Astrocyte (in vitro differentiated cells and primary cell): Measurements from ENCODE around the gene GM2A. TPM values are rescaled to one million over a fixed set of nuclear protein-coding genes. Genes with fewer than 3 reads are reported as not detected.

Experiments
- DNase-seq: peaks from one replicate; pipeline ENCODE4 v3.0.0-alpha.2; 2010; ENCODE audit warnings: low read depth
- FAIRE-seq: peaks from 2 replicates; lab custom pipeline; 2011; peaks lifted over from hg19 to GRCh38; lab: Jason Lieb, UNC
- H2AFZ ChIP-seq: 2 replicates; pipeline ENCODE4 v1.6.0; 2012; ENCODE audit warnings: low read depth, low read length, inconsistent platforms
- H3K27ac ChIP-seq: 2 replicates; pipeline ENCODE4 v1.5.1; 2011; ENCODE audit warnings: low read depth, low read length, inconsistent platforms
- H3K27me3 ChIP-seq: 2 replicates; pipeline ENCODE4 v1.6.0; 2011; ENCODE audit warnings: low read length, inconsistent platforms; ENCODE audit not compliant: insufficient read depth
- H3K36me3 ChIP-seq: 2 replicates; pipeline ENCODE4 v1.5.1; 2011; ENCODE audit warnings: low read length, inconsistent platforms; ENCODE audit not compliant: insufficient read depth
- H3K4me1 ChIP-seq: 2 replicates; pipeline ENCODE4 v1.5.1; 2011; ENCODE audit warnings: low read length, inconsistent platforms; ENCODE audit not compliant: insufficient read depth
- H3K4me2 ChIP-seq: 2 replicates; pipeline ENCODE4 v1.6.0; 2012; ENCODE audit warnings: low read length, inconsistent platforms
- H3K4me3 ChIP-seq: 2 replicates; pipeline ENCODE4 v1.5.1; 2011; ENCODE audit warnings: low read depth, mild to moderate bottlenecking, low read length, inconsistent platforms; ENCODE audit not compliant: insufficient read depth
- H3K79me2 ChIP-seq: 2 replicates; pipeline ENCODE4 v1.6.0; 2012; ENCODE audit warnings: mild to moderate bottlenecking, low read length, inconsistent platforms; ENCODE audit not compliant: insufficient read depth
- H3K9ac ChIP-seq: 2 replicates; pipeline ENCODE4 v1.6.0; 2012; ENCODE audit warnings: mild to moderate bottlenecking, low read length, inconsistent platforms
- H3K9me3 ChIP-seq: 2 replicates; pipeline ENCODE4 v1.5.1; 2012; ENCODE audit warnings: low read depth, mild to moderate bottlenecking, low read length, inconsistent platforms; ENCODE audit not compliant: insufficient read depth
- H4K20me1 ChIP-seq: 2 replicates; pipeline ENCODE4 v1.6.0; 2012; ENCODE audit warnings: low read length, inconsistent platforms; ENCODE audit not compliant: insufficient read depth
- H3K27ac Mint-ChIP-seq: one replicate; pipeline ENCODE4 v1.8.0; 2021; ENCODE audit warnings: mild to moderate bottlenecking, mixed read lengths; ENCODE audit not compliant: unreplicated experiment
- H3K27me3 Mint-ChIP-seq: one replicate; pipeline ENCODE4 v1.8.0; 2021; ENCODE audit warnings: low read depth, mixed read lengths; ENCODE audit not compliant: unreplicated experiment
- H3K36me3 Mint-ChIP-seq: one replicate; pipeline ENCODE4 v1.8.0; 2021; ENCODE audit warnings: low read depth, mixed read lengths; ENCODE audit not compliant: unreplicated experiment
- H3K4me1 Mint-ChIP-seq: one replicate; pipeline ENCODE4 v1.8.0; 2021; ENCODE audit warnings: low read depth, mixed read lengths; ENCODE audit not compliant: unreplicated experiment
- H3K4me3 Mint-ChIP-seq: one replicate; pipeline ENCODE4 v1.8.0; 2021; ENCODE audit warnings: mild to moderate bottlenecking, moderate library complexity, mixed read lengths; ENCODE audit not compliant: unreplicated experiment
- H3K9me3 Mint-ChIP-seq: one replicate; pipeline ENCODE4 v1.8.0; 2021; ENCODE audit warnings: mild to moderate bottlenecking, mixed read lengths; ENCODE audit not compliant: unreplicated experiment
- CTCF ChIP-seq: IDR thresholded peaks from 2 replicates; pipeline ENCODE4 v1.5.1; 2011; ENCODE audit warnings: low read depth, mild to moderate bottlenecking, inconsistent platforms, low read length, moderate library complexity; ENCODE audit not compliant: insufficient read depth
- EZH2 ChIP-seq: IDR thresholded peaks from 2 replicates; pipeline ENCODE4 v1.6.1; 2012; ENCODE audit warnings: mild to moderate bottlenecking, low read length, inconsistent platforms; ENCODE audit not compliant: insufficient read depth
- total RNA-seq: library from RNA; stranded (reverse); gene quantifications from 2 replicates; pipeline ENCODE4 v1.2.1, GENCODE V29; 2021

Gene GM2A
- total RNA-seq, 1 donor from 2014 or later, result 23.4 TPM

GRCh38 chr5:151278845-151279244 is 25.9 kb downstream of the GM2A start:
- H3K9ac ChIP-seq, result no peak overlapping the region

GRCh38 chr5:151280443-151280842 is 27.5 kb downstream of the GM2A start:
- DNase-seq (no peak), FAIRE-seq (no peak)
- peaks cover 3% of the 10 kb centered on the region for H3K27me3 ChIP-seq
- no peaks in the 10 kb centered on the region for H4K20me1 ChIP-seq
- H3K4me1 ChIP-seq, result no peaks in the 10 kb centered on the region
- no peaks in the 10 kb centered on the region for H3K9me3 ChIP-seq
- H3K9ac ChIP-seq, result no peak overlapping the region
- no peak overlapping the region for H3K4me2 ChIP-seq
- no peak overlapping the region for H3K4me3 Mint-ChIP-seq
- H3K36me3 ChIP-seq, result no peaks in the 10 kb centered on the region
- H3K27ac ChIP-seq, result no peak overlapping the region
- peaks cover 12% of the 10 kb centered on the region for H3K27me3 Mint-ChIP-seq
- no peaks in the 10 kb centered on the region for H3K4me1 Mint-ChIP-seq
- H3K9me3 Mint-ChIP-seq, result no peaks in the 10 kb centered on the region
- TF ChIP-seq EZH2 (no peak), CTCF (no peak)
- H2AFZ ChIP-seq, result no peak overlapping the region
- H3K36me3 Mint-ChIP-seq, result no peaks in the 10 kb centered on the region
- H3K79me2 ChIP-seq, result no peaks in the 10 kb centered on the region
- H3K4me3 ChIP-seq, result no peak overlapping the region
- H3K27ac Mint-ChIP-seq, result no peak overlapping the region

More at GRCh38 chr5:151278845-151279244, 25.9 kb downstream of the GM2A start:
- no peak overlapping the region for H3K4me3 Mint-ChIP-seq
- Histone ChIP-seq H2AFZ (no peak overlapping the region), H3K79me2 (no peaks in the 10 kb centered on the region), H3K27me3 (peaks cover 3% of the 10 kb centered on the region), H3K4me3 (no peak overlapping the region), H3K9me3 (no peaks in the 10 kb centered on the region), H3K4me1 (no peaks in the 10 kb centered on the region), H3K36me3 (no peaks in the 10 kb centered on the region), H3K27ac (no peak overlapping the region), H4K20me1 (no peaks in the 10 kb centered on the region), H3K4me2 (no peak overlapping the region)
- no peaks in the 10 kb centered on the region for H3K4me1 Mint-ChIP-seq
- TF ChIP-seq EZH2 (no peak), CTCF (no peak)
- H3K36me3 Mint-ChIP-seq, result no peaks in the 10 kb centered on the region
- DNase-seq (no peak), FAIRE-seq (no peak)
- H3K9me3 Mint-ChIP-seq, result no peaks in the 10 kb centered on the region
- peaks cover 10% of the 10 kb centered on the region for H3K27me3 Mint-ChIP-seq
- H3K27ac Mint-ChIP-seq, result no peak overlapping the region

GRCh38 chr5:151281001-151281639 is 28.1 kb downstream of the GM2A start:
- Histone ChIP-seq H3K9ac (no peak overlapping the region), H3K36me3 (no peaks in the 10 kb centered on the region), H3K79me2 (no peaks in the 10 kb centered on the region), H3K4me3 (no peak overlapping the region), H2AFZ (no peak overlapping the region), H3K9me3 (no peaks in the 10 kb centered on the region), H4K20me1 (no peaks in the 10 kb centered on the region), H3K4me2 (no peak overlapping the region), H3K27me3 (peaks cover 3% of the 10 kb centered on the region), H3K27ac (no peak overlapping the region), H3K4me1 (no peaks in the 10 kb centered on the region)
- Mint-ChIP-seq H3K27me3 (peaks cover 12% of the 10 kb centered on the region), H3K4me1 (no peaks in the 10 kb centered on the region), H3K27ac (no peak overlapping the region), H3K36me3 (no peaks in the 10 kb centered on the region), H3K9me3 (no peaks in the 10 kb centered on the region), H3K4me3 (no peak overlapping the region)
- FAIRE-seq (no peak), DNase-seq (no peak)
- no peak for TF ChIP-seq EZH2
- no peak for TF ChIP-seq CTCF
